IMR-90 (cell line): ENCODE data around the gene CENPQ. TPM values are rescaled to one million over a fixed set of nuclear protein-coding genes. Genes with fewer than 3 reads are reported as not detected.

Source experiments
- ATAC-seq: fragments of 200-7000 bp; cut with Tn5 transposase; 2 replicates; pipeline ENCODE4 v1.9.1; 2020; ENCODE audit warnings: low read depth, mild to moderate bottlenecking, moderate library complexity
- BruUV-seq: library from RNA; stranded (reverse); fragments of 400-500 nt; replicated peaks from 2 replicates; lab custom pipeline; 2021; lab: Mats Ljungman, UMichigan
- CTCF ChIA-PET: fragments of 300-600 bp; formaldehyde crosslinking; extraction: SDS; loops from one replicate; lab custom pipeline; 2021; ENCODE audit warnings: antibody characterized with exemption; lab: Yijun Ruan, JAX
- POLR2A ChIA-PET: fragments of 300-600 bp; sonication (Branson Sonifier 250); formaldehyde crosslinking; loops from one replicate; lab custom pipeline; 2022; ENCODE audit warnings: antibody characterized with exemption; ENCODE audit not compliant: unreplicated experiment; lab: Charles Lee
- DNase-seq: peaks from one replicate; pipeline ENCODE4 v3.0.0; 2013
- H2AFZ ChIP-seq: replicated peaks from 2 replicates; pipeline ENCODE3; 2013; ENCODE audit warnings: low read length, mild to moderate bottlenecking; ENCODE audit not compliant: poor library complexity
- H2AK5ac ChIP-seq: 2 replicates; pipeline ENCODE4 v1.6.1; 2013; ENCODE audit warnings: low read depth, low read length, inconsistent platforms
- H2AK9ac ChIP-seq: replicated peaks from 2 replicates; pipeline ENCODE3; 2013; ENCODE audit warnings: mild to moderate bottlenecking, low read depth, low read length, moderate library complexity; ENCODE audit not compliant: poor library complexity
- H2BK120ac ChIP-seq: 2 replicates; pipeline ENCODE4 v1.6.1; 2013; ENCODE audit warnings: low read depth, low read length, inconsistent platforms
- H2BK15ac ChIP-seq: 3 replicates; pipeline ENCODE4 v1.6.1; 2013; ENCODE audit warnings: low read depth, low read length, inconsistent platforms
- H2BK20ac ChIP-seq: 2 replicates; pipeline ENCODE4 v1.6.1; 2013; ENCODE audit warnings: low read depth, mild to moderate bottlenecking, inconsistent platforms, low read length, moderate library complexity
- H2BK5ac ChIP-seq: 2 replicates; pipeline ENCODE4 v1.6.1; 2013; ENCODE audit warnings: mild to moderate bottlenecking, low read depth, low read length, inconsistent platforms; ENCODE audit not compliant: poor library complexity, severe bottlenecking
- H3K14ac ChIP-seq: replicated peaks from 2 replicates; pipeline ENCODE4 v1.6.1; 2013; ENCODE audit warnings: low read depth, low read length, inconsistent platforms
- H3K18ac ChIP-seq: 2 replicates; pipeline ENCODE4 v1.6.1; 2013; ENCODE audit warnings: low read depth, low read length, control low read depth
- H3K23ac ChIP-seq: 2 replicates; pipeline ENCODE4 v1.6.1; 2013; ENCODE audit warnings: low read depth, low read length, inconsistent platforms
- H3K27ac ChIP-seq: 2 replicates; pipeline ENCODE4 v1.5.1; 2013; ENCODE audit warnings: mild to moderate bottlenecking, control low read depth, low read length; ENCODE audit not compliant: insufficient read depth
- H3K27me3 ChIP-seq: 2 replicates; pipeline ENCODE4 v1.6.1; 2013; ENCODE audit warnings: low read length; ENCODE audit not compliant: control insufficient read depth, insufficient read depth
- H3K36me3 ChIP-seq: 2 replicates; pipeline ENCODE4 v1.6.1; 2013; ENCODE audit warnings: low read length, mixed read lengths; ENCODE audit not compliant: control insufficient read depth, insufficient read depth
- H3K4ac ChIP-seq: 2 replicates; pipeline ENCODE4 v1.6.1; 2013; ENCODE audit warnings: low read depth, low read length, inconsistent platforms
- H3K4me1 ChIP-seq: 2 replicates; pipeline ENCODE4 v1.6.1; 2013; ENCODE audit warnings: low read length, mixed read lengths; ENCODE audit not compliant: control insufficient read depth, insufficient read depth
- H3K4me2 ChIP-seq: 2 replicates; pipeline ENCODE4 v1.6.1; 2013; ENCODE audit warnings: low read depth, mild to moderate bottlenecking, control low read depth, low read length, moderate library complexity
- H3K4me3 ChIP-seq: 2 replicates; pipeline ENCODE4 v1.5.1; 2013; ENCODE audit warnings: low read depth, mild to moderate bottlenecking, control low read depth, low read length, moderate library complexity; ENCODE audit not compliant: insufficient read depth
- H3K56ac ChIP-seq: 2 replicates; pipeline ENCODE4 v1.6.1; 2013; ENCODE audit warnings: low read length, inconsistent platforms; ENCODE audit not compliant: insufficient read depth; ENCODE audit errors: extremely low read depth
- H3K79me1 ChIP-seq, 2 experiments: 2 replicates each; pipeline ENCODE4 v1.6.1; 2013; ENCODE audit warnings: low read length in 2 of 2, inconsistent platforms in 1 of 2, low read depth in 1 of 2
- H3K9ac ChIP-seq: 2 replicates; pipeline ENCODE4 v1.6.1; 2013; ENCODE audit warnings: low read depth, low read length, control low read depth
- H3K9me1 ChIP-seq: 2 replicates; pipeline ENCODE4 v1.6.1; 2013; ENCODE audit warnings: low read length, inconsistent platforms; ENCODE audit not compliant: insufficient read depth
- H3K9me3 ChIP-seq: 2 replicates; pipeline ENCODE4 v1.6.1; 2013; ENCODE audit warnings: low read length; ENCODE audit not compliant: control insufficient read depth, insufficient read depth
- H4K20me1 ChIP-seq: 2 replicates; pipeline ENCODE4 v1.6.1; 2013; ENCODE audit warnings: low read length, inconsistent platforms; ENCODE audit not compliant: insufficient read depth
- H4K5ac ChIP-seq: 2 replicates; pipeline ENCODE4 v1.6.1; 2013; ENCODE audit warnings: mild to moderate bottlenecking, low read depth, low read length, control low read depth
- H4K8ac ChIP-seq, 2 experiments: 2 replicates each; pipeline ENCODE4 v1.6.1; 2013; ENCODE audit warnings: low read depth in 2 of 2, low read length in 2 of 2, control low read depth in 1 of 2, inconsistent platforms in 1 of 2
- H4K91ac ChIP-seq: 2 replicates; pipeline ENCODE4 v1.6.1; 2013; ENCODE audit warnings: low read depth, low read length, inconsistent platforms; ENCODE audit not compliant: insufficient read depth
- CEBPB ChIP-seq: IDR thresholded peaks from 2 replicates; pipeline ENCODE4 v1.6.1; 2012; ENCODE audit warnings: low read depth, low read length, improper control_type of control experiment
- CHD1 ChIP-seq: IDR thresholded peaks from 2 replicates; pipeline ENCODE4 v1.6.1; 2012; ENCODE audit warnings: low read depth, low read length, improper control_type of control experiment
- CTCF ChIP-seq: conservative IDR thresholded peaks from 2 replicates; pipeline ENCODE4 v1.5.1; 2012; ENCODE audit warnings: mild to moderate bottlenecking, low read depth, low read length, improper control_type of control experiment
- FOS ChIP-seq: fragments of 150-350 bp; IDR thresholded peaks from 2 replicates; pipeline ENCODE4 v1.6.1; 2016; ENCODE audit warnings: low read depth, low read length
- MAFK ChIP-seq: IDR thresholded peaks from 2 replicates; pipeline ENCODE4 v1.6.1; 2012; ENCODE audit warnings: low read depth, low read length, improper control_type of control experiment
- MXI1 ChIP-seq: IDR thresholded peaks from 2 replicates; pipeline ENCODE4 v1.6.1; 2012; ENCODE audit warnings: low read depth, mild to moderate bottlenecking, low read length, moderate library complexity, borderline replicate concordance
- RAD21 ChIP-seq: IDR thresholded peaks from 2 replicates; pipeline ENCODE4 v1.6.1; 2012; ENCODE audit warnings: low read length, improper control_type of control experiment
- RCOR1 ChIP-seq: IDR thresholded peaks from 2 replicates; pipeline ENCODE4 v1.6.1; 2012; ENCODE audit warnings: mild to moderate bottlenecking, low read length, improper control_type of control experiment; ENCODE audit not compliant: insufficient replicate concordance
- RFX5 ChIP-seq: IDR thresholded peaks from 2 replicates; pipeline ENCODE4 v1.8.0; 2012; ENCODE audit warnings: low read depth, mild to moderate bottlenecking, low read length, moderate library complexity
- USF2 ChIP-seq: fragments of 150-350 bp; IDR thresholded peaks from 2 replicates; pipeline ENCODE4 v1.6.1; 2017; ENCODE audit warnings: mild to moderate bottlenecking, antibody characterized with exemption, low read length, low read depth
- WGBS, 2 experiments: methylation state at CpG; one replicate each; pipeline versions ENCODE4 v1.1.5 to v1.1.7; 2013; ENCODE audit warnings: missing lambda C conversion rate in 2 of 2; ENCODE audit not compliant: insufficient read length in 1 of 2; ENCODE audit errors: extremely low coverage in 2 of 2; 5-methylcytosine and 5-hydroxymethylcytosine counted together
- dilution Hi-C: fragments of 300-500 bp; cut with HindIII; formaldehyde crosslinking; loops from one replicate; pipeline ENCODE4 v1.14.3; 2018; ENCODE audit warnings: low sequenced_read_pairs; ENCODE audit not compliant: unreplicated experiment
- in situ Hi-C: fragments of 300-500 bp; cut with MboI; formaldehyde crosslinking; loops from 3 replicates; pipeline ENCODE4 v1.14.3; 2019; ENCODE audit warnings: low sequenced_read_pairs, inconsistent platforms, mixed read lengths
- intact Hi-C: fragments of 100-400 bp; cut with micrococcal nuclease; formaldehyde crosslinking; loops from 2 replicates; pipeline ENCODE4 v1.10.0; 2022
- polyA plus RNA-seq, 3 experiments: library from polyadenylated mRNA; depleted of rRNA; stranded (reverse); fragments of >200 nt; gene quantifications; 2 replicates each; pipeline ENCODE4 v1.2.3, GENCODE V29; 2012; ENCODE audit warnings: low replicate concordance in 1 of 3
- total RNA-seq: library from RNA; depleted of rRNA; stranded (reverse); fragments of >200 nt; gene quantifications from 2 replicates; pipeline ENCODE4 v1.2.3, GENCODE V29; 2012

Gene CENPQ
- total and polyA plus RNA-seq, 2 of the 4 experiments (the other 2 are of a cell fraction) = 2.2 to 3.7 TPM

- no peak overlapping the region for H3K18ac ChIP-seq
- BruUV-seq = no TSS peak
- in situ Hi-C loops = loop anchor here (10.0 kb wide), 1 partner anchor 82 kb away; no protein-coding TSS in a partner anchor
Measured at GRCh38 chr6:49522710-49523593, 59.8 kb downstream of the CENPQ start.

More at GRCh38 chr6:49522710-49523593, 59.8 kb downstream of the CENPQ start:
- ChIA-PET CTCF (no interaction called here), POLR2A (no interaction called here)
- Histone ChIP-seq H3K79me1 (no peaks in the 10 kb centered on the region), H3K4ac (no peak overlapping the region), H3K4me1 (no peaks in the 10 kb centered on the region), H4K91ac (no peak overlapping the region), H3K9me1 (no peaks in the 10 kb centered on the region), H2AK9ac (no peak overlapping the region), H4K5ac (no peak overlapping the region), H2BK15ac (no peak overlapping the region), H3K14ac (no peak overlapping the region), H4K20me1 (no peaks in the 10 kb centered on the region), H3K27ac (no peak overlapping the region), H3K23ac (no peak overlapping the region), H3K36me3 (no peaks in the 10 kb centered on the region), H3K4me3 (no peak overlapping the region), H2AFZ (no peak overlapping the region), H3K4me2 (no peak overlapping the region), H3K56ac (no peak overlapping the region), H2BK20ac (no peak overlapping the region), H3K9ac (no peak overlapping the region), H2BK120ac (no peak overlapping the region), H2AK5ac (no peak overlapping the region), H4K8ac (no peak overlapping the region), H3K27me3 (no peaks in the 10 kb centered on the region), H2BK5ac (no peak overlapping the region), H3K9me3 (no peaks in the 10 kb centered on the region)
- WGBS, 2 experiments = 66% methylated on average over 2 of the region's 7 CpGs; no CpG with 5 or more reads in 1 of the 2 experiments
- DNase-seq (no peak), ATAC-seq (no peak)
- TF ChIP-seq FOS (no peak), CHD1 (no peak), USF2 (no peak), MXI1 (no peak), RFX5 (no peak), CEBPB (no peak), MAFK (no peak), RCOR1 (no peak), RAD21 (no peak), CTCF (no peak)
- dilution Hi-C loops (no loop called here), intact Hi-C loops (no loop called here)
